ENCODE measurements around the gene FAAP20. TPM values are rescaled to one million over a fixed set of nuclear protein-coding genes. Genes with fewer than 3 reads are reported as not detected.

The FAAP20 gene
- total RNA-seq, 1 experiment from 2014 or later: 112 TPM

DNA sequence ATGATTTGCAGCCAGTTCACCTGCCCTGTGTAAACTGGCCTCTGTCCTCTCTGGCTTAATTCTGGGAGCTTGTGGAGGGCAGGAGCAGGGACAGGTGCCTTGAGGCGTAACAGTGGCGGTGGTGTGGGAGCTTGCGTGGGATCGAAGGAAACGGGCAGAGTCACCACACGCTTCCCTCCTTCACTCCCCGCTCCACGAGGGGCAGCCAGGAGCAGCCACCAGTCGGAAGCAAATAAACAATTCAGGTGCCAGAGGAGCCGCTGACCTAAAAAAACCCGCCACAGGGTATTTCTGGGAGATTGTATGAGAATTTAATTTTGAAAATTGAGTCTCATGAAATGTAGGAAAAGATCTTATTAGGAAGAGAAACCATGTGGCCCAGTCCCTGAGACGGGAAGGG, 26.0 kb downstream of the FAAP20 start:
- Histone ChIP-seq H2AFZ (ENCODE audit: low read depth, low read length, poor library complexity, severe bottlenecking) (no peak overlapping the region), H3K9me3 (ENCODE audit: control insufficient read depth in 1 of 2, insufficient read depth in 1 of 2, low read depth in 1 of 2, low read length in 2 of 2) (peaks cover 3 to 6% of the 10 kb centered on the region in 2 experiments; a peak in 2 of 4 replicates), H3K9ac (ENCODE audit: low read length) (no peak overlapping the region), H3K27me3 (ENCODE audit: insufficient read depth, low read length) (no peaks in the 10 kb centered on the region), H3K4me1 (ENCODE audit: control insufficient read depth in 1 of 2, insufficient read depth in 2 of 2, low read length in 2 of 2) (no peaks in the 10 kb centered on the region), H3K9me2 (ENCODE audit: insufficient read depth) (no peaks in the 10 kb centered on the region), H4K20me1 (ENCODE audit: insufficient read depth) (no peaks in the 10 kb centered on the region), H3K27ac (ENCODE audit: low read depth, low read length) (no peak overlapping the region), H3K4me2 (ENCODE audit: low read length) (no peak overlapping the region), H3K4me3 (replicated peaks in 1 of 2; ENCODE audit: low read depth in 1 of 2, low read length in 2 of 2) (no peak overlapping the region), H3K36me3 (ENCODE audit: control insufficient read depth in 1 of 2, insufficient read depth in 2 of 2, low read length in 2 of 2) (no peaks in the 10 kb centered on the region), H3K79me2 (ENCODE audit: insufficient read depth, low read length) (no peaks in the 10 kb centered on the region)
- intact Hi-C loops (cut with micrococcal nuclease): no loop called here
- DNase-seq (ENCODE audit: low read depth, low spot score) (no peak), ATAC-seq (no peak)
- ChIA-PET POLR2A (no interaction called here), CTCF (no interaction called here), RAD21 (ENCODE audit: low non-redundant PET in 1 of 2, low total read pairs in 2 of 2, uncharacterized antibody in 2 of 2, unreplicated experiment in 2 of 2) (no interaction called here)
- no TSS peak for BruUV-seq (replicated peaks)
- no peak for TF ChIP-seq SIN3A (IDR thresholded peaks at IDR 0.05; ENCODE audit: low read depth)

DNA sequence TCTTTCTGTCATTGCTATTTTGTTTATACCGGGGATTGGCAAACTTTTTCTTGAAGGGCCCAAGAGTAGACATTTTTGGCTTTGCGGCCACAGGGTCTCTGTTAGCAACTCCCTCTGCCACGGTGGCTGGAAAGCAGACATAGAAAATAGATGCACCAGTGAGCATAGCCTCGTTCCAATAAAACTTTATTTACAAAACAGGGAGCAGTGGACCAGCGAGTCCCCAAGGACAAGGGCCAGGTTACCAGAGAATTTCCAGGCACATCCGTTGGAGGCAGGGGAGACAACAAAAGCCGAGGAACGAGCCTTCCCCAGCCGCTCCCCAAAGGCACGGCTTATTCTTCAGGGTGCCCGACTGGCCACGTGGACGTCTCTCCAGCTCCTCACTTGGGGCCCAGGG, 26.5 kb downstream of the FAAP20 start:
- no peaks in the 10 kb centered on the region for H3K4me1 ChIP-seq (ENCODE audit: control insufficient read depth in 1 of 2, insufficient read depth in 2 of 2, low read length in 2 of 2)
- H3K79me2 ChIP-seq (ENCODE audit: insufficient read depth, low read length): no peaks in the 10 kb centered on the region
- no peak overlapping the region for H3K9ac ChIP-seq (ENCODE audit: low read length)
- BruUV-seq (replicated peaks): no TSS peak
- no peak for DNase-seq (ENCODE audit: low read depth, low spot score)
- H3K27ac ChIP-seq (ENCODE audit: low read depth, low read length): no peak overlapping the region
- intact Hi-C loops (cut with micrococcal nuclease): no loop called here
- POLR2A ChIA-PET: no interaction called here
- no peak overlapping the region for H3K4me3 ChIP-seq (replicated peaks in 1 of 2; ENCODE audit: low read depth in 1 of 2, low read length in 2 of 2)
- H3K9me2 ChIP-seq (ENCODE audit: insufficient read depth): no peaks in the 10 kb centered on the region
- no peak overlapping the region for H2AFZ ChIP-seq (ENCODE audit: low read depth, low read length, poor library complexity, severe bottlenecking)
- RAD21 ChIA-PET (ENCODE audit: low non-redundant PET in 1 of 2, low total read pairs in 2 of 2, uncharacterized antibody in 2 of 2, unreplicated experiment in 2 of 2): no interaction called here
- H3K27me3 ChIP-seq (ENCODE audit: insufficient read depth, low read length): no peaks in the 10 kb centered on the region
- no peak overlapping the region for H3K4me2 ChIP-seq (ENCODE audit: low read length)
- H3K36me3 ChIP-seq (ENCODE audit: control insufficient read depth in 1 of 2, insufficient read depth in 2 of 2, low read length in 2 of 2): peaks cover 0 to under 1% of the 10 kb centered on the region in 2 experiments; a peak in 1 of 4 replicates
- H3K9me3 ChIP-seq (ENCODE audit: control insufficient read depth in 1 of 2, insufficient read depth in 1 of 2, low read depth in 1 of 2, low read length in 2 of 2): peaks cover 3 to 6% of the 10 kb centered on the region in 2 experiments; a peak in 2 of 4 replicates
- H4K20me1 ChIP-seq (ENCODE audit: insufficient read depth): no peaks in the 10 kb centered on the region
- CTCF ChIA-PET: no interaction called here
- no peak for ATAC-seq
- TF ChIP-seq EGR1 (IDR thresholded peaks at IDR 0.05; ENCODE audit: low read depth) (no peak), TCF7L2 (IDR thresholded peaks at IDR 0.05; ENCODE audit: borderline replicate concordance, extremely low read depth, insufficient read depth, insufficient read length) (no peak), SP1 (IDR thresholded peaks at IDR 0.05; ENCODE audit: low read depth) (no peak), SRF (IDR thresholded peaks at IDR 0.05; ENCODE audit: low read depth) (no peak), FOSL1 (IDR thresholded peaks at IDR 0.05; ENCODE audit: low read depth) (no peak), POLR2AphosphoS5 (IDR thresholded peaks at IDR 0.05; ENCODE audit: low read depth, low read length) (no peak), ZFX (IDR thresholded peaks at IDR 0.05) (no peak), EZH2 (IDR thresholded peaks at IDR 0.05) (no peak), SIN3A (IDR thresholded peaks at IDR 0.05; ENCODE audit: low read depth) (no peak), CBX3 (IDR thresholded peaks at IDR 0.05; ENCODE audit: low read depth) (no peak), YY1 (IDR thresholded peaks at IDR 0.05; ENCODE audit: extremely low read depth, insufficient replicate concordance, low read depth, low read length) (no peak)
- TF ChIP-seq, protein P1, sequence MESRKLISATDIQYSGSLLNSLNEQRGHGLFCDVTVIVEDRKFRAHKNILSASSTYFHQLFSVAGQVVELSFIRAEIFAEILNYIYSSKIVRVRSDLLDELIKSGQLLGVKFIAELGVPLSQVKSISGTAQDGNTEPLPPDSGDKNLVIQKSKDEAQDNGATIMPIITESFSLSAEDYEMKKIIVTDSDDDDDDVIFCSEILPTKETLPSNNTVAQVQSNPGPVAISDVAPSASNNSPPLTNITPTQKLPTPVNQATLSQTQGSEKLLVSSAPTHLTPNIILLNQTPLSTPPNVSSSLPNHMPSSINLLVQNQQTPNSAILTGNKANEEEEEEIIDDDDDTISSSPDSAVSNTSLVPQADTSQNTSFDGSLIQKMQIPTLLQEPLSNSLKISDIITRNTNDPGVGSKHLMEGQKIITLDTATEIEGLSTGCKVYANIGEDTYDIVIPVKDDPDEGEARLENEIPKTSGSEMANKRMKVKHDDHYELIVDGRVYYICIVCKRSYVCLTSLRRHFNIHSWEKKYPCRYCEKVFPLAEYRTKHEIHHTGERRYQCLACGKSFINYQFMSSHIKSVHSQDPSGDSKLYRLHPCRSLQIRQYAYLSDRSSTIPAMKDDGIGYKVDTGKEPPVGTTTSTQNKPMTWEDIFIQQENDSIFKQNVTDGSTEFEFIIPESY (IDR thresholded peaks at IDR 0.05; ENCODE audit: extremely low read depth, insufficient replicate concordance, low read length): no peak
- TF ChIP-seq, protein P2, sequence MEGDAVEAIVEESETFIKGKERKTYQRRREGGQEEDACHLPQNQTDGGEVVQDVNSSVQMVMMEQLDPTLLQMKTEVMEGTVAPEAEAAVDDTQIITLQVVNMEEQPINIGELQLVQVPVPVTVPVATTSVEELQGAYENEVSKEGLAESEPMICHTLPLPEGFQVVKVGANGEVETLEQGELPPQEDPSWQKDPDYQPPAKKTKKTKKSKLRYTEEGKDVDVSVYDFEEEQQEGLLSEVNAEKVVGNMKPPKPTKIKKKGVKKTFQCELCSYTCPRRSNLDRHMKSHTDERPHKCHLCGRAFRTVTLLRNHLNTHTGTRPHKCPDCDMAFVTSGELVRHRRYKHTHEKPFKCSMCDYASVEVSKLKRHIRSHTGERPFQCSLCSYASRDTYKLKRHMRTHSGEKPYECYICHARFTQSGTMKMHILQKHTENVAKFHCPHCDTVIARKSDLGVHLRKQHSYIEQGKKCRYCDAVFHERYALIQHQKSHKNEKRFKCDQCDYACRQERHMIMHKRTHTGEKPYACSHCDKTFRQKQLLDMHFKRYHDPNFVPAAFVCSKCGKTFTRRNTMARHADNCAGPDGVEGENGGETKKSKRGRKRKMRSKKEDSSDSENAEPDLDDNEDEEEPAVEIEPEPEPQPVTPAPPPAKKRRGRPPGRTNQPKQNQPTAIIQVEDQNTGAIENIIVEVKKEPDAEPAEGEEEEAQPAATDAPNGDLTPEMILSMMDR (IDR thresholded peaks at IDR 0.05 in 2 of 3, conservative IDR thresholded peaks at IDR 0.05 in 1 of 3; ENCODE audit: borderline replicate concordance in 1 of 3, insufficient read depth in 1 of 3, low read depth in 2 of 3, low read length in 2 of 3): no peak
- TF ChIP-seq, protein P3, sequence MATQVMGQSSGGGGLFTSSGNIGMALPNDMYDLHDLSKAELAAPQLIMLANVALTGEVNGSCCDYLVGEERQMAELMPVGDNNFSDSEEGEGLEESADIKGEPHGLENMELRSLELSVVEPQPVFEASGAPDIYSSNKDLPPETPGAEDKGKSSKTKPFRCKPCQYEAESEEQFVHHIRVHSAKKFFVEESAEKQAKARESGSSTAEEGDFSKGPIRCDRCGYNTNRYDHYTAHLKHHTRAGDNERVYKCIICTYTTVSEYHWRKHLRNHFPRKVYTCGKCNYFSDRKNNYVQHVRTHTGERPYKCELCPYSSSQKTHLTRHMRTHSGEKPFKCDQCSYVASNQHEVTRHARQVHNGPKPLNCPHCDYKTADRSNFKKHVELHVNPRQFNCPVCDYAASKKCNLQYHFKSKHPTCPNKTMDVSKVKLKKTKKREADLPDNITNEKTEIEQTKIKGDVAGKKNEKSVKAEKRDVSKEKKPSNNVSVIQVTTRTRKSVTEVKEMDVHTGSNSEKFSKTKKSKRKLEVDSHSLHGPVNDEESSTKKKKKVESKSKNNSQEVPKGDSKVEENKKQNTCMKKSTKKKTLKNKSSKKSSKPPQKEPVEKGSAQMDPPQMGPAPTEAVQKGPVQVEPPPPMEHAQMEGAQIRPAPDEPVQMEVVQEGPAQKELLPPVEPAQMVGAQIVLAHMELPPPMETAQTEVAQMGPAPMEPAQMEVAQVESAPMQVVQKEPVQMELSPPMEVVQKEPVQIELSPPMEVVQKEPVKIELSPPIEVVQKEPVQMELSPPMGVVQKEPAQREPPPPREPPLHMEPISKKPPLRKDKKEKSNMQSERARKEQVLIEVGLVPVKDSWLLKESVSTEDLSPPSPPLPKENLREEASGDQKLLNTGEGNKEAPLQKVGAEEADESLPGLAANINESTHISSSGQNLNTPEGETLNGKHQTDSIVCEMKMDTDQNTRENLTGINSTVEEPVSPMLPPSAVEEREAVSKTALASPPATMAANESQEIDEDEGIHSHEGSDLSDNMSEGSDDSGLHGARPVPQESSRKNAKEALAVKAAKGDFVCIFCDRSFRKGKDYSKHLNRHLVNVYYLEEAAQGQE (IDR thresholded peaks at IDR 0.05; ENCODE audit: low read depth): no peak
